Peyer's patch (tissue), 4 donors: ENCODE results near the gene YAP1.

ENCODE experiments used
- POLR2A ChIP-seq, 2 donors: fragments of 450-650 bp; IDR thresholded peaks; one replicate each; pipeline ENCODE4 v1.5.1; 2017; ENCODE audit warnings: antibody characterized with exemption in 2 of 2, mild to moderate bottlenecking in 2 of 2, moderate library complexity in 2 of 2
- TF ChIP-seq, protein P1 (sequence below), 6 experiments: fragments of 450-650 bp in 4 of 6; fragments of 200-600 bp in 2 of 6; sonication (generic) in 1 of 6; IDR thresholded peaks; one replicate each; pipeline ENCODE4 v1.5.1; 2017 to 2019; ENCODE audit warnings: antibody characterized with exemption in 6 of 6, mild to moderate bottlenecking in 3 of 6, moderate library complexity in 1 of 6

DNA sequence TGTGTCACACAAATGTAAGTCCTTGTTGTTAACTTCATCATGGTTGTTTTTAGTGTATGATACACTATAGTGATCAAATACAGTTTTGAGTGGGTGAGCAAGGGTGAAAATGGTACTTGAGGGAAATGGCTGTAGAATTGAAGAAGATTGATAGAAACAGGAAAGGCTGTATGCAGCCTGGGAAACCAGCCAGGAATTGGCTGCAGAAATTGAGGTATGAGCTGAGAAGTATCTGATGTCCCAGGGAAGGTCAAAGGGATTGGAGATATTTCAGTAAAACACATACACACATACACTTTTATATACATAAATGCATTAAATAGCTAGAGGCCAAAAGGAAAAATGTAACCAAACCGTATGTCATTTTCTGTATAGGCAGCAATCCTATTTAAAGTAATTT is 13.1 kb upstream of the YAP1 start:
- TF ChIP-seq, protein P1, sequence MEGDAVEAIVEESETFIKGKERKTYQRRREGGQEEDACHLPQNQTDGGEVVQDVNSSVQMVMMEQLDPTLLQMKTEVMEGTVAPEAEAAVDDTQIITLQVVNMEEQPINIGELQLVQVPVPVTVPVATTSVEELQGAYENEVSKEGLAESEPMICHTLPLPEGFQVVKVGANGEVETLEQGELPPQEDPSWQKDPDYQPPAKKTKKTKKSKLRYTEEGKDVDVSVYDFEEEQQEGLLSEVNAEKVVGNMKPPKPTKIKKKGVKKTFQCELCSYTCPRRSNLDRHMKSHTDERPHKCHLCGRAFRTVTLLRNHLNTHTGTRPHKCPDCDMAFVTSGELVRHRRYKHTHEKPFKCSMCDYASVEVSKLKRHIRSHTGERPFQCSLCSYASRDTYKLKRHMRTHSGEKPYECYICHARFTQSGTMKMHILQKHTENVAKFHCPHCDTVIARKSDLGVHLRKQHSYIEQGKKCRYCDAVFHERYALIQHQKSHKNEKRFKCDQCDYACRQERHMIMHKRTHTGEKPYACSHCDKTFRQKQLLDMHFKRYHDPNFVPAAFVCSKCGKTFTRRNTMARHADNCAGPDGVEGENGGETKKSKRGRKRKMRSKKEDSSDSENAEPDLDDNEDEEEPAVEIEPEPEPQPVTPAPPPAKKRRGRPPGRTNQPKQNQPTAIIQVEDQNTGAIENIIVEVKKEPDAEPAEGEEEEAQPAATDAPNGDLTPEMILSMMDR (IDR thresholded peaks at IDR 0.05): no peak
- no peak for TF ChIP-seq POLR2A (IDR thresholded peaks at IDR 0.05)
